ENCODE results near the gene AKR1C4. TPM values are rescaled to one million over a fixed set of nuclear protein-coding genes. Genes with fewer than 3 reads are reported as not detected.

AKR1C4 gene
- polyA plus RNA-seq, 2 of the 4 experiments (the other 2 are of a cell fraction): 0.37 to 1.2 TPM

DNA sequence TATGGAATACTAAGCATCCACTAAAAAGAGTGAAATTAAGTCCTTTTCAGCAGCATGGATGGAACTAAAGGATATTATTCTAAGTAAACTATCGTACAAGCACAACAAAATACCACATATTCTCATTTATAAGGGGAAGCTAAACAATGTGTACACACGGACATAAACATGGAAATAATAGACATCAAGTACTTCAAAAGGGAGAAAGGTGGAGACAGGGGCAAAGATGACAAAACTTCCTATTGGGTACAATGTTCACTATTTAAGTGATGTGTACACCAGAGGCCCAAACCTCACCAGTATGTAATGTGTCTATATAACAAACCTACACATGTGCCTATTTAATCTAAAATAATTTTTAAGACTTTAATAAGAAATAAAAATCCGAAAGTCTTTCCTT lies 2.2 kb upstream of the AKR1C4 start:
- FAIRE-seq (no peak), DNase-seq (ENCODE audit: low read depth in 1 of 2, low spot score in 1 of 2) (no peak), ATAC-seq (no peak)
- CTCF ChIA-PET: interaction anchor here (1.0 to 3.7 kb wide), 3 partner anchors 36 to 344 kb away, joined by 3 to 10 read pairs (median 9); no protein-coding TSS in a partner anchor
- Histone ChIP-seq H3K4me2 (no peak overlapping the region), H3K9me3 (peaks cover 23% of the 10 kb centered on the region), H3K4me3 (no peak overlapping the region), H3K4me1 (peaks cover 24% of the 10 kb centered on the region), H3K27ac (peak overlapping the region; percentile 86 to 89; a peak in 5 of 6 replicates)
- 86% methylated on average over 3 of the region's 3 CpGs for WGBS (ENCODE audit: missing lambda C conversion rate)
- TF ChIP-seq JUNB (IDR thresholded peaks at IDR 0.05): 0 out of 2 replicates have a peak, but pooled peaks have one; percentile 16
- TF ChIP-seq BHLHE40 (IDR thresholded peaks at IDR 0.05; ENCODE audit: low read depth, low read length): no peak
- no peak for TF ChIP-seq TP53 (CRISPR knock-in tag; IDR thresholded peaks at IDR 0.05)
- no peak for TF ChIP-seq POLR2AphosphoS2 (conservative IDR thresholded peaks at IDR 0.05; ENCODE audit: low read length)
- TF ChIP-seq, protein P1, sequence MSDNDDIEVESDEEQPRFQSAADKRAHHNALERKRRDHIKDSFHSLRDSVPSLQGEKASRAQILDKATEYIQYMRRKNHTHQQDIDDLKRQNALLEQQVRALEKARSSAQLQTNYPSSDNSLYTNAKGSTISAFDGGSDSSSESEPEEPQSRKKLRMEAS (IDR thresholded peaks at IDR 0.05): no peak
- TF ChIP-seq FOSL2 (IDR thresholded peaks at IDR 0.05): no peak
- no peak for TF ChIP-seq FOSL2 (CRISPR knock-in tag; IDR thresholded peaks at IDR 0.05)
- POLR2A ChIA-PET: no interaction called here

GRCh38 chr10:5195727-5196374 lies 786 bp upstream of the AKR1C4 start:
- 2% methylated on average over 6 of the region's 6 CpGs for WGBS (ENCODE audit: missing lambda C conversion rate)
- ChIA-PET POLR2A (no interaction called here), CTCF (interaction anchor here (1.2 to 3.7 kb wide), 3 partner anchors 8 to 346 kb away, joined by 4 to 10 read pairs (median 9); no protein-coding TSS in a partner anchor)
- DNase-seq (ENCODE audit: low read depth in 1 of 2, low spot score in 1 of 2) (peak; percentile 28 to 90), ATAC-seq (peak; percentile 50 to 81; a peak in 4 of 6 replicates), FAIRE-seq (peak; percentile 56)
- H3K27ac ChIP-seq: peak overlapping the region; percentile 86 to 89
- peaks cover 30% of the 10 kb centered on the region for H3K9me3 ChIP-seq
- H3K4me3 ChIP-seq: no peak overlapping the region
- peaks cover 24% of the 10 kb centered on the region for H3K4me1 ChIP-seq
- H3K4me2 ChIP-seq: peak overlapping the region; percentile 48
- TF ChIP-seq CEBPB (IDR thresholded peaks at IDR 0.05): peak; percentile 91 to 96
- no peak for TF ChIP-seq MYC (IDR thresholded peaks at IDR 0.05; ENCODE audit: borderline replicate concordance, low read length)
- peak; percentile 25 to 78; a peak in 1 of 5 replicates for TF ChIP-seq JUN (IDR thresholded peaks at IDR 0.05)
- no peak; the same call in 1 of the 2 replicates for TF ChIP-seq CHD4 (IDR thresholded peaks at IDR 0.05; ENCODE audit: borderline replicate concordance)
- TF ChIP-seq NPAS2 (CRISPR knock-in tag; IDR thresholded peaks at IDR 0.05; ENCODE audit: borderline replicate concordance): no peak
- peak; percentile 58 for TF ChIP-seq SMC3 (IDR thresholded peaks at IDR 0.05)
- TF ChIP-seq GATA3 (IDR thresholded peaks at IDR 0.05; ENCODE audit: borderline replicate concordance): peak; percentile 74; the same call in 1 of the 2 replicates
- TF ChIP-seq BCL3 (IDR thresholded peaks at IDR 0.05): peak; percentile 66; the same call in 1 of the 3 replicates
- TF ChIP-seq CBX2 (IDR thresholded peaks at IDR 0.05; ENCODE audit: borderline replicate concordance, low read depth): no peak
- no peak for TF ChIP-seq FOXS1 (CRISPR knock-in tag; IDR thresholded peaks at IDR 0.05)
- no peak for TF ChIP-seq CBX8 (IDR thresholded peaks at IDR 0.05)
- peak; percentile 59; the same call in 1 of the 2 replicates for TF ChIP-seq EHF (CRISPR knock-in tag; IDR thresholded peaks at IDR 0.05)
- no peak for TF ChIP-seq HOXA7 (CRISPR knock-in tag; IDR thresholded peaks at IDR 0.05)
- no peak for TF ChIP-seq NR3C1 (IDR thresholded peaks at IDR 0.05)
- TF ChIP-seq HOXB5 (CRISPR knock-in tag; IDR thresholded peaks at IDR 0.05): no peak
- TF ChIP-seq, protein P2, sequence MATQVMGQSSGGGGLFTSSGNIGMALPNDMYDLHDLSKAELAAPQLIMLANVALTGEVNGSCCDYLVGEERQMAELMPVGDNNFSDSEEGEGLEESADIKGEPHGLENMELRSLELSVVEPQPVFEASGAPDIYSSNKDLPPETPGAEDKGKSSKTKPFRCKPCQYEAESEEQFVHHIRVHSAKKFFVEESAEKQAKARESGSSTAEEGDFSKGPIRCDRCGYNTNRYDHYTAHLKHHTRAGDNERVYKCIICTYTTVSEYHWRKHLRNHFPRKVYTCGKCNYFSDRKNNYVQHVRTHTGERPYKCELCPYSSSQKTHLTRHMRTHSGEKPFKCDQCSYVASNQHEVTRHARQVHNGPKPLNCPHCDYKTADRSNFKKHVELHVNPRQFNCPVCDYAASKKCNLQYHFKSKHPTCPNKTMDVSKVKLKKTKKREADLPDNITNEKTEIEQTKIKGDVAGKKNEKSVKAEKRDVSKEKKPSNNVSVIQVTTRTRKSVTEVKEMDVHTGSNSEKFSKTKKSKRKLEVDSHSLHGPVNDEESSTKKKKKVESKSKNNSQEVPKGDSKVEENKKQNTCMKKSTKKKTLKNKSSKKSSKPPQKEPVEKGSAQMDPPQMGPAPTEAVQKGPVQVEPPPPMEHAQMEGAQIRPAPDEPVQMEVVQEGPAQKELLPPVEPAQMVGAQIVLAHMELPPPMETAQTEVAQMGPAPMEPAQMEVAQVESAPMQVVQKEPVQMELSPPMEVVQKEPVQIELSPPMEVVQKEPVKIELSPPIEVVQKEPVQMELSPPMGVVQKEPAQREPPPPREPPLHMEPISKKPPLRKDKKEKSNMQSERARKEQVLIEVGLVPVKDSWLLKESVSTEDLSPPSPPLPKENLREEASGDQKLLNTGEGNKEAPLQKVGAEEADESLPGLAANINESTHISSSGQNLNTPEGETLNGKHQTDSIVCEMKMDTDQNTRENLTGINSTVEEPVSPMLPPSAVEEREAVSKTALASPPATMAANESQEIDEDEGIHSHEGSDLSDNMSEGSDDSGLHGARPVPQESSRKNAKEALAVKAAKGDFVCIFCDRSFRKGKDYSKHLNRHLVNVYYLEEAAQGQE (IDR thresholded peaks at IDR 0.05): no peak
- no peak for TF ChIP-seq KDM1A (IDR thresholded peaks at IDR 0.05; ENCODE audit: low read depth)
- TF ChIP-seq CTCF (IDR thresholded peaks at IDR 0.05): peak; percentile 28; the same call in 2 of the 3 replicates
- TF ChIP-seq HDAC2 (IDR thresholded peaks at IDR 0.05): no peak
- TF ChIP-seq RFX5 (IDR thresholded peaks at IDR 0.05): no peak
- TF ChIP-seq JUNB (IDR thresholded peaks at IDR 0.05): 0 out of 2 replicates have a peak, but pooled peaks have one; percentile 11
- no peak for TF ChIP-seq POLR2AphosphoS2 (conservative IDR thresholded peaks at IDR 0.05; ENCODE audit: low read length)
- TF ChIP-seq, protein P3, sequence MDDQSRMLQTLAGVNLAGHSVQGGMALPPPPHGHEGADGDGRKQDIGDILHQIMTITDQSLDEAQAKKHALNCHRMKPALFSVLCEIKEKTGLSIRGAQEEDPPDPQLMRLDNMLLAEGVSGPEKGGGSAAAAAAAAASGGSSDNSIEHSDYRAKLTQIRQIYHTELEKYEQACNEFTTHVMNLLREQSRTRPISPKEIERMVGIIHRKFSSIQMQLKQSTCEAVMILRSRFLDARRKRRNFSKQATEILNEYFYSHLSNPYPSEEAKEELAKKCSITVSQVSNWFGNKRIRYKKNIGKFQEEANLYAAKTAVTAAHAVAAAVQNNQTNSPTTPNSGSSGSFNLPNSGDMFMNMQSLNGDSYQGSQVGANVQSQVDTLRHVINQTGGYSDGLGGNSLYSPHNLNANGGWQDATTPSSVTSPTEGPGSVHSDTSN (IDR thresholded peaks at IDR 0.05): no peak
- TF ChIP-seq EP300 (IDR thresholded peaks at IDR 0.05): peak in 1 of 2 experiments; percentile 63; a peak in 2 of 5 replicates
- no peak for TF ChIP-seq TP53 (CRISPR knock-in tag; IDR thresholded peaks at IDR 0.05)
- TF ChIP-seq RAD21 (conservative IDR thresholded peaks at IDR 0.05 in 1 of 2, IDR thresholded peaks at IDR 0.05 in 1 of 2): peak; percentile 40 to 65; a peak in 4 of 5 replicates
